ENCODE results near the gene LRRC53.

LRRC53 gene, protein sequence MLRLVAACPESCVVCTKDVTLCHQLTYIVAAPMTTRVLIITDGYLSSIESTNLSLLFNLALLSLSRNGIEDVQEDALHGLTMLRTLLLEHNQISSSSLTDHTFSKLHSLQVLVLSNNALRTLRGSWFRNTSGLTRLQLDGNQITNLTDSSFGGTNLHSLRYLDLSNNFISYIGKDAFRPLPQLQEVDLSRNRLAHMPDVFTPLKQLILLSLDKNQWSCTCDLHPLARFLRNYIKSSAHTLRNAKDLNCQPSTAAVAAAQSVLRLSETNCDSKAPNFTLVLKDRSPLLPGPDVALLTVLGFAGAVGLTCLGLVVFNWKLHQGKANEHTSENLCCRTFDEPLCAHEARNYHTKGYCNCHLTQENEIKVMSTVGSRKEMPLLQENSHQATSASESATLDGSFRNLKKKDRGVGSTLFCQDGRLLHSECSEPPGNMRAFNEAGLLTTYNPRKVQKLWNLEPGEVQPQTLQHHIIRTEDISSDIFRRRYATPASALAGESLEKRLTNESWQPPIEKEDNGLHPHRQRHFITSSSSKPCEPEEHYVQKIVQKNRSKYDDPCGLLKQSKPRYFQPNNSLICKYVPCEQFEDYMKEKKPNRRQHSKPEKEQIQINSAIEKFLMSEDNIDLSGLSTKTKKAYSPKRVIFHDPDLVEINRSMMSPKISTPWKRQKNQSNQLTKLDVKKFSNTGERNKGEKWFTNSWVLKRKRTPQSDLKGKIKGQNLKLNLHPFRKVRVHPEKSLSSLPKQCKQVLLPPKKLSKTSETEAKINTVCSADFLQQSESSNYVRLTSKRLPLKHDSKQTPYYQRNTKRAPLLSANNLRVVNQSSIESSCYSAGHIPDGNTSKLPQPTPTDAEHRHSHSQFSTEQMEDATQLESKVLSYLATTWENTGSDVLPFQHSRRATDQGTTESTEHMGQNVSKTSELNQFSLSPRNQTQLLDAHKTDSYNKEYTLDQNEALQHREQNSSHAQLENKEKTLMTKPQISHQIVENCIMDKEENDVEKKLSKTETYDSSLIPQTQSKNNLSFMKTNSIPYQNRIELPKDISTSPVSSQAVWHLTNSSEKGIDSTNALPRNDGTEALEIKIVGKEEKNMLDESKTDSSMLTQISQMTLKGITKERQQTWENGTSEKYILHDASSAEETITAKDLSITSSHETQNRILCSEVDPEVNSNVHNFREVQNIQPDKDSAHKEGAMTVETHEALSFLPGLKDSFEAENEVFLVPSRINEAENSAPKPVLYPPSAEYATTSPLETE

DNA sequence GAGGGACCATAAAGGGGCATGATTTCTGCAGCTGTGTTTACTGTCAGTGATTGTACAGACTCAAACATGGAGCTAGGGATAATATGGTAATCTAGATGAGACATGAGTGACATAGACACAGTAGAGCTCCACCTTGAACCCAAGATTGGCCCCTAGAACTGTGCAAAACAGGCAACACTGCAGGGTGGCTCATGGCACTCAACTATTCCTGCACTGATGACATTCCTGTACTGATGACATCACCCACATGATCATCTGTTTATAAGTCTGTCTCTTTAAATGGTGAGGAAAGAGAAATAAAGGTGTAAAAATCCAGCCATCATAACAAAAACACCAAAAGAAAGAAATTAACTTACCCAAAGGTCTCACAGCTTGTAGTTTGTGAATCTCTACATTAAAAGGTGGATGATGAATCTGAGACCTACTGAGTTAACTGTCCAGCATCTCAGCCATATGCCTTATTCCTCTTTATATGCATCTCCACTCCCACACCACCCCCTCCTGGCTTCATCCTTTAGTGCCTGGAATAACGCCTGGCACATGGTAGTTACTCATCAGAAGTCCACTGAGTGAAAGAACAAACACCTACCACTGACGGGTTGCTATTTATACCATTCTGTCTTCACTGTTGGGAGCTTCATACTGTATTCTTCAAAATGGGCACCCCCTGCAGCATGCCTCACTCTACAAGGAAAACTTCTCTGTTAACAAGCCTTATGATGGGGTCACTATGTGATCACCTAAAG, at the start of gene LRRC53:
TSS of gene LRRC53 (minus strand) at position 442 of the 746 bp plus-strand sequence. CDS start 29,262 bp downstream, outside the sequence.
- Histone ChIP-seq H3K27me3 (ENCODE audit: control insufficient read depth in 5 of 5, insufficient read depth in 4 of 5, low read length in 5 of 5) (no peaks in the 10 kb centered on the region), H3K27ac (ENCODE audit: low read depth, low read length) (no peak within 1 kb of the TSS), H3K9me3 (ENCODE audit: control insufficient read depth in 5 of 5, low read length in 5 of 5) (no peaks in the 10 kb centered on the region), H3K4me1 (ENCODE audit: control insufficient read depth in 5 of 5, insufficient read depth in 5 of 5, low read length in 5 of 5) (no peaks in the 10 kb centered on the region), H3K9ac (ENCODE audit: low read length in 5 of 5) (no peak within 1 kb of the TSS), H3K4me3 (ENCODE audit: low read depth in 1 of 5, low read length in 5 of 5) (no peak within 1 kb of the TSS), H3K36me3 (ENCODE audit: control insufficient read depth in 5 of 5, insufficient read depth in 5 of 5, low read length in 5 of 5) (no peaks in the 10 kb centered on the region)

DNA sequence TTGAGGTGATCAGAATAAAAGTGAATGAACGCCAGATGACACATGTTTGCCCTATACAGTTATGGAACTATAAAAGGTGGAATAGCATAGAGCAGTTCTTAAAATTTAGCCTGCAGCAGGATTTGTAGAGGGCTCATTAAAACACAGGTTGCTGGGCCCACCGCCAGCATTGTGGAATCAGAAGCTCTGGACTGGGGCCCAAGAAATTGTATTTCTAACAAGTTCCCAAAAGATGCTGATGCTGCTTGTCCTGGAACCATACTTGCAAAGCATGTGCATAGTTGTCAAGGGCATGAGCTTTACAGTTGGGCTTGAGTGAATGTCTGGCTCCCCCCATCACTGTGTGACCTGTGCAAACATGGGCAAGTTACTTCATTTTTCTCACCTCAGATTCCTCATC, 37.5 kb upstream of the LRRC53 start:
- Histone ChIP-seq H3K27me3 (ENCODE audit: control insufficient read depth in 5 of 5, insufficient read depth in 4 of 5, low read length in 5 of 5) (no peaks in the 10 kb centered on the region), H3K4me1 (ENCODE audit: control insufficient read depth in 5 of 5, insufficient read depth in 5 of 5, low read length in 5 of 5) (no peaks in the 10 kb centered on the region), H3K27ac (ENCODE audit: low read depth, low read length) (no peak overlapping the region), H3K4me3 (ENCODE audit: low read depth in 1 of 5, low read length in 5 of 5) (no peak overlapping the region), H3K9me3 (ENCODE audit: control insufficient read depth in 5 of 5, low read length in 5 of 5) (no peaks in the 10 kb centered on the region), H3K9ac (ENCODE audit: low read length in 5 of 5) (no peak overlapping the region), H3K36me3 (ENCODE audit: control insufficient read depth in 5 of 5, insufficient read depth in 5 of 5, low read length in 5 of 5) (no peaks in the 10 kb centered on the region)

DNA sequence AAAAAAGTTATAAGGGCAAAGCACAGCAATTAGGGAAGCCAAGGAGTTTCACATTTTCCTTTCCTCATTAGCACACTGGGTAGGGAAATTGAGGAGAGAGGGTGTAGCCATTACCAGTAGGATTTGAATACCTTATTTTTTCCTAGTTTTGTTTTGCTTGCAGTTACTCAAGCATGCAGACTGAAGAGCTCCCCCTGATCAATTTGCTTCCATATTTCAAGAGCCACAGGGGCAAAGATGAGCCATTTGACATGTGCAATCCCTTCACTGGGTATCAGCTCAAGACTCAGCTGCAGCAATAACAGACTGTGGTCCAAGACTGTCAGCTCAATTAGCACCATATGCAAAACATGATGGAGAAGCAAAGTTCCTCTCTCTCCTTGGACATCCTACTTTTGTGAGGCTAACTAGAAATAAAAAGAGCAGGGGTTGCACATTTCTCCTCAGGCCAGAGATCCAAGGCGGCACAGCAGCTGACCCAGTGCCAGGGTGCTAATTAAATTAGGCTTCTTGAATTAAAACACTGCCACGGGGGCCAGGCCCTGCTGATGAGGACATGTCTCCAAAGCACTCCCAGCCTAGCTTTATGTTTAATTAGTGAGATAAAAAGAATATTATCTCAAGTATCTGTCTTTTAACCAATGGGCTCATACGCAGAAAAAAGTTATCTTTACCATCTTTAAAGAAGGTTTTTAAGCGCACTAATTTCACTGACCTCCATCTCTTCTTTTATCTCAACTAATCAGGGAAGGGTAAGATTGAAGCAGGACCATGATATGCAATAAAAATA, 36.7 kb upstream of the LRRC53 start:
- H3K4me3 ChIP-seq (ENCODE audit: low read depth in 1 of 5, low read length in 5 of 5), result no peak overlapping the region
- H3K36me3 ChIP-seq (ENCODE audit: control insufficient read depth in 5 of 5, insufficient read depth in 5 of 5, low read length in 5 of 5), result no peaks in the 10 kb centered on the region
- no peak overlapping the region for H3K27ac ChIP-seq (ENCODE audit: low read depth, low read length)
- no peaks in the 10 kb centered on the region for H3K27me3 ChIP-seq (ENCODE audit: control insufficient read depth in 5 of 5, insufficient read depth in 4 of 5, low read length in 5 of 5)
- H3K4me1 ChIP-seq (ENCODE audit: control insufficient read depth in 5 of 5, insufficient read depth in 5 of 5, low read length in 5 of 5), result no peaks in the 10 kb centered on the region
- H3K9ac ChIP-seq (ENCODE audit: low read length in 5 of 5), result no peak overlapping the region
- H3K9me3 ChIP-seq (ENCODE audit: control insufficient read depth in 5 of 5, low read length in 5 of 5), result no peaks in the 10 kb centered on the region

DNA sequence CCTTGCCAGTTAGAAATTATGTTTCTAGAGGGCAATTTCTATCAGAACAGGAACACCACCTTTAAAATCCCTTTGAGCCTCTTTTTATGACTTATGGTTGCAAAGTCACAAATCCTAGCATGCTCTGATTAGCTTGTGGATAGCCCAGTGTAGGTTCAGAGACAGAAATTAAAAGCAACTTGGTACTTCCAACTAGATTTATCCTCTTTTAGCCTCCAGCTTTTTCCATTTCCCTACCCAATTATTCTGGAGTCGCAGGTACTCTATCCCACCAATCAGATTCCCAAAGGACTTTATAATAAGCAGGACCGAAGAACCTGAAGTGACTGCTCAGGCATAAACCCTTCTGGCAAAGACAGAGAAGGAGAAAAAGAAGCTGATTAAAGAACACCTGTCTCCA, 33.4 kb upstream of the LRRC53 start:
- H3K36me3 ChIP-seq (ENCODE audit: control insufficient read depth in 5 of 5, insufficient read depth in 5 of 5, low read length in 5 of 5), result no peaks in the 10 kb centered on the region
- H3K4me3 ChIP-seq (ENCODE audit: low read depth in 1 of 5, low read length in 5 of 5), result no peak overlapping the region
- H3K9ac ChIP-seq (ENCODE audit: low read length in 5 of 5), result no peak overlapping the region
- H3K27ac ChIP-seq (ENCODE audit: low read depth, low read length), result no peak overlapping the region
- no peaks in the 10 kb centered on the region for H3K9me3 ChIP-seq (ENCODE audit: control insufficient read depth in 5 of 5, low read length in 5 of 5)
- no peaks in the 10 kb centered on the region for H3K4me1 ChIP-seq (ENCODE audit: control insufficient read depth in 5 of 5, insufficient read depth in 5 of 5, low read length in 5 of 5)
- H3K27me3 ChIP-seq (ENCODE audit: control insufficient read depth in 5 of 5, insufficient read depth in 4 of 5, low read length in 5 of 5), result no peaks in the 10 kb centered on the region

DNA sequence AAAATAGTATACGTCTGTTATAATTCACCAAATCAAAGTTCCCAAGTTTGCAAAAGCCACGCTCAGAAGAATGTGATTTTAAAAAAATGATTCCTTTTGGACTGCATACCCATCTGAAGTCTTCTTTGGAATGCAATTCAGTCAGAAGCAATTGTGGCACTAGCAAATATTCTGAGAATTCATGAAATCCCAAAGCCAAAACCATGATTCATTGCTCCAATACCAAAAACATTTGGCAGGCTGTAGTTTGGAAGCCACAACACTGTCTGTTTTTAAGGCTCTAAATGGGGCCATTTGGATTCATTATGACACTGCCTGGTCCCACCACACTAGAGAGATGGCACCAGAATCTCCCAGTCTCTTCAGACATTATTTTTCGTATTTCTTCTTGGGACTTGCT, 21.8 kb upstream of the LRRC53 start:
- H3K4me1 ChIP-seq (ENCODE audit: control insufficient read depth in 5 of 5, insufficient read depth in 5 of 5, low read length in 5 of 5), result peaks cover 0 to 14% (median 8%) of the 10 kb centered on the region in 5 donors
- H3K27me3 ChIP-seq (ENCODE audit: control insufficient read depth in 5 of 5, insufficient read depth in 4 of 5, low read length in 5 of 5), result no peaks in the 10 kb centered on the region
- H3K9me3 ChIP-seq (ENCODE audit: control insufficient read depth in 5 of 5, low read length in 5 of 5), result no peaks in the 10 kb centered on the region
- H3K27ac ChIP-seq (ENCODE audit: low read depth, low read length), result no peak overlapping the region
- H3K9ac ChIP-seq (ENCODE audit: low read length in 5 of 5), result no peak overlapping the region
- H3K36me3 ChIP-seq (ENCODE audit: control insufficient read depth in 5 of 5, insufficient read depth in 5 of 5, low read length in 5 of 5), result no peaks in the 10 kb centered on the region
- H3K4me3 ChIP-seq (ENCODE audit: low read depth in 1 of 5, low read length in 5 of 5), result no peak overlapping the region

DNA sequence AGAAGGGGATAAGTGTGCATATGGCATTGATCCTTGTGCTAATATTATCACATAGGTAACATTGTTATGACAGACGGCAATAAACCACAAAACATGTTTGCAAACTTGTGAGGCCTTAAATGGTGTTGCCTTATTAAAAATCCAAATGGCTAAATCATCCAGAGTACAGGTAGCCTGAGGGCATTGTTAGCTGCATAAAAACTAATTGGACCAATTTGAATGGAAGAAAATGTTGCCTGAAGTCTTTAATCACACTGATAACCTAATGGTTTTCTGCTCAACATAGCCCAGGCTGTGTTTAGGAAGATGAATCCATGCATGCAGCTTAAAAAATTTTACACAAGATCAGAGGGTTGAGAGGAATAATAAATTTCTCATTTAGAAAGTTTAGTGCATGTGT, 19.4 kb upstream of the LRRC53 start:
- H3K36me3 ChIP-seq (ENCODE audit: control insufficient read depth in 5 of 5, insufficient read depth in 5 of 5, low read length in 5 of 5), result no peaks in the 10 kb centered on the region
- H3K27ac ChIP-seq (ENCODE audit: low read depth, low read length), result no peak overlapping the region
- H3K4me3 ChIP-seq (ENCODE audit: low read depth in 1 of 5, low read length in 5 of 5), result no peak overlapping the region
- no peaks in the 10 kb centered on the region for H3K27me3 ChIP-seq (ENCODE audit: control insufficient read depth in 5 of 5, insufficient read depth in 4 of 5, low read length in 5 of 5)
- peaks cover 0 to 2% (median 0%) of the 10 kb centered on the region in 5 donors for H3K9me3 ChIP-seq (ENCODE audit: control insufficient read depth in 5 of 5, low read length in 5 of 5)
- H3K4me1 ChIP-seq (ENCODE audit: control insufficient read depth in 5 of 5, insufficient read depth in 5 of 5, low read length in 5 of 5), result peaks cover 0 to 18% (median 11%) of the 10 kb centered on the region in 5 donors
- no peak overlapping the region for H3K9ac ChIP-seq (ENCODE audit: low read length in 5 of 5)

DNA sequence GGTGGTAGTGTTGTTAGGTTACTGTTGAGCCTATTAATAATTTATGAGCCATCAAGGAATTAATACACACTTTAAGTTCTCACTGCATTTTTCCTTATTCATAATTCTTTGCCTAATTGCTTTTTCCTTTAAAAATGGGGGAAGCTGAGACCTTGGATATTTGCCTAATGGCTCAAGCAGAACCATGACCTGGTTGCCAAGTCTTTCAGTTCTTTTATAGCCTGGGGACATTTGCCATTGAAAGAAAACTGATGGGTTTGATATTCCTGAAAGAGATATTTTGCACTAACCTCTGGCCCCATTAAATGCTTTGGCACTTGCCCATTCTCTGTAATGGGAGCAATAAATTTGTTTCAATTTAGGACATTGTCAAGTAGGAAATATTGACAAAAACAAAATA, 18.5 kb upstream of the LRRC53 start:
- peaks cover 0 to 18% (median 11%) of the 10 kb centered on the region in 5 donors for H3K4me1 ChIP-seq (ENCODE audit: control insufficient read depth in 5 of 5, insufficient read depth in 5 of 5, low read length in 5 of 5)
- H3K4me3 ChIP-seq (ENCODE audit: low read depth in 1 of 5, low read length in 5 of 5), result no peak overlapping the region
- peaks cover 0 to 2% (median 0%) of the 10 kb centered on the region in 5 donors for H3K9me3 ChIP-seq (ENCODE audit: control insufficient read depth in 5 of 5, low read length in 5 of 5)
- no peak overlapping the region for H3K27ac ChIP-seq (ENCODE audit: low read depth, low read length)
- H3K9ac ChIP-seq (ENCODE audit: low read length in 5 of 5), result no peak overlapping the region
- no peaks in the 10 kb centered on the region for H3K27me3 ChIP-seq (ENCODE audit: control insufficient read depth in 5 of 5, insufficient read depth in 4 of 5, low read length in 5 of 5)
- H3K36me3 ChIP-seq (ENCODE audit: control insufficient read depth in 5 of 5, insufficient read depth in 5 of 5, low read length in 5 of 5), result no peaks in the 10 kb centered on the region

DNA sequence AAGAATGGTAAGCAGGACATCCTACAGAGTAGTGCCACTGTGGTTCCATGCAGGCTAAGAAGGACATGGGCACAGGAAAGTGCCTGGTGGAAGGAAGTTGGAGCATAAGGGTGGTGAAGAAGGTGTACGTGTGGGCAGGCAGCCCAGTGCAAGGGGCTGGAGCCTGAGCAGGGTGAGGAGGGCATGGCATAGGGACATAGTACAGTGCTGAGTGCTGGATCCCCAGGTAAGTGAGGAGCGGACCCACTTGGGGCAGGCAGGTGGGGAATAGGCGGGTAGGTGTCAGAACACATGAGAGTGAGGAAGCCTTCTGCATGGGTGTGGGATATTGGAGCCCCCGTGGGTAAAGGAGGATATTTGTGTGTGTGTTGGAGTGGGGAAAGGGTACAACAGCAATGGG, 15.7 kb upstream of the LRRC53 start:
- Histone ChIP-seq H3K36me3 (ENCODE audit: control insufficient read depth in 5 of 5, insufficient read depth in 5 of 5, low read length in 5 of 5) (no peaks in the 10 kb centered on the region), H3K27me3 (ENCODE audit: control insufficient read depth in 5 of 5, insufficient read depth in 4 of 5, low read length in 5 of 5) (no peaks in the 10 kb centered on the region), H3K4me1 (ENCODE audit: control insufficient read depth in 5 of 5, insufficient read depth in 5 of 5, low read length in 5 of 5) (peaks cover 0 to 18% (median 6%) of the 10 kb centered on the region in 5 donors), H3K9ac (ENCODE audit: low read length in 5 of 5) (no peak overlapping the region), H3K27ac (ENCODE audit: low read depth, low read length) (no peak overlapping the region), H3K4me3 (ENCODE audit: low read depth in 1 of 5, low read length in 5 of 5) (no peak overlapping the region), H3K9me3 (ENCODE audit: control insufficient read depth in 5 of 5, low read length in 5 of 5) (peaks cover 0 to 2% (median 0%) of the 10 kb centered on the region in 5 donors)

DNA sequence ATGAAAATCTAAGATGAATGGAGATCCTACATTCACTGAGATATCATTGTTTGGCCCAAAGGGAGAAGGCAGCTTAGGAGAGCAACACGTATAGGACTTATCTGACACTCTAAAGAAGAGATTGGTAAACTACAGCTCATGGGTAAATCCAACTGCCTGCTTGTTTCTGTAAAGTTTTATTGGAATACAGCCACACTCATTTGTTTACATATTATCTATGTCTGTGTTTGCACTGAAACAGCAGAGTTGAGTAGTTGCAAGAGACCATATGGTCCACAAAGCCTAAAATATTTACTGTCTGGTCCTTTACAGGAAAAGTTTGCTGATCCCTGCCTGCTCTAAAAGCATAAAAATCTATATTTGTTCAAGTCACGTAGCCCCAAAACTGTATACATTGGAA, 14.3 kb upstream of the LRRC53 start:
- H3K9ac ChIP-seq (ENCODE audit: low read length in 5 of 5), result no peak overlapping the region
- H3K4me1 ChIP-seq (ENCODE audit: control insufficient read depth in 5 of 5, insufficient read depth in 5 of 5, low read length in 5 of 5), result peaks cover 0 to 22% (median 6%) of the 10 kb centered on the region in 5 donors
- no peaks in the 10 kb centered on the region for H3K36me3 ChIP-seq (ENCODE audit: control insufficient read depth in 5 of 5, insufficient read depth in 5 of 5, low read length in 5 of 5)
- peaks cover 0 to 2% (median 0%) of the 10 kb centered on the region in 5 donors for H3K9me3 ChIP-seq (ENCODE audit: control insufficient read depth in 5 of 5, low read length in 5 of 5)
- no peak overlapping the region for H3K4me3 ChIP-seq (ENCODE audit: low read depth in 1 of 5, low read length in 5 of 5)
- H3K27me3 ChIP-seq (ENCODE audit: control insufficient read depth in 5 of 5, insufficient read depth in 4 of 5, low read length in 5 of 5), result no peaks in the 10 kb centered on the region
- H3K27ac ChIP-seq (ENCODE audit: low read depth, low read length), result no peak overlapping the region
